Neuronal stem cell (in vitro differentiated cells): ENCODE measurements around the gene RAPGEF1.

Experiments used
- DNase-seq: peaks from one replicate; pipeline ENCODE4 v3.0.0-alpha.2; 2013; ENCODE audit warnings: low spot score
- H2AFZ ChIP-seq: one replicate; pipeline ENCODE4 v1.6.1; 2013; ENCODE audit warnings: mild to moderate bottlenecking, low read length, inconsistent platforms
- H2AK5ac ChIP-seq: 2 replicates; pipeline ENCODE4 v1.6.1; 2013; ENCODE audit warnings: low read depth, mild to moderate bottlenecking, inconsistent platforms, low read length, moderate library complexity, mixed read lengths
- H2BK120ac ChIP-seq: 2 replicates; pipeline ENCODE4 v1.6.1; 2013; ENCODE audit warnings: low read depth, mild to moderate bottlenecking, inconsistent platforms, low read length, moderate library complexity, mixed read lengths
- H2BK12ac ChIP-seq: one replicate; pipeline ENCODE4 v1.6.1; 2013; ENCODE audit warnings: low read length, inconsistent platforms
- H2BK15ac ChIP-seq: 2 replicates; pipeline ENCODE4 v1.6.1; 2013; ENCODE audit warnings: mild to moderate bottlenecking, low read length, inconsistent platforms, mixed read lengths
- H2BK5ac ChIP-seq: one replicate; pipeline ENCODE4 v1.6.1; 2013; ENCODE audit warnings: inconsistent platforms, mild to moderate bottlenecking, low read length, moderate library complexity
- H3K14ac ChIP-seq: one replicate; pipeline ENCODE4 v1.6.1; 2013; ENCODE audit warnings: low read length, inconsistent platforms
- H3K18ac ChIP-seq: 2 replicates; pipeline ENCODE4 v1.6.1; 2013; ENCODE audit warnings: low read length, inconsistent platforms
- H3K23ac ChIP-seq: 2 replicates; pipeline ENCODE4 v1.6.1; 2013; ENCODE audit warnings: low read depth, mild to moderate bottlenecking, mixed read lengths, low read length, inconsistent platforms; ENCODE audit not compliant: poor library complexity
- H3K27ac ChIP-seq: replicated peaks from 3 replicates; pipeline ENCODE4 v1.5.1; 2013; ENCODE audit warnings: low read length, inconsistent platforms
- H3K27me3 ChIP-seq, 3 experiments: 2 replicates each; pipeline ENCODE4 v1.6.1; 2013; ENCODE audit warnings: low read length in 3 of 3, mild to moderate bottlenecking in 2 of 3, inconsistent platforms in 1 of 3, low read depth in 1 of 3, mixed read lengths in 1 of 3, moderate library complexity in 1 of 3; ENCODE audit not compliant: control insufficient read depth in 3 of 3, insufficient read depth in 3 of 3
- H3K36me3 ChIP-seq, 2 donors: replicated peaks in 1 of 2; 2 replicates each; pipeline ENCODE4 v1.6.1; 2013; ENCODE audit warnings: low read length in 2 of 2; ENCODE audit not compliant: control insufficient read depth in 2 of 2, insufficient read depth in 2 of 2
- H3K4ac ChIP-seq: 2 replicates; pipeline ENCODE4 v1.6.1; 2013; ENCODE audit warnings: inconsistent platforms, mild to moderate bottlenecking, low read length, moderate library complexity
- H3K4me1 ChIP-seq, 2 donors: 1 replicate in 1 of 2; 2 replicates in 1 of 2; pipeline ENCODE4 v1.6.1; 2013; ENCODE audit warnings: low read length in 2 of 2, low read depth in 1 of 2; ENCODE audit not compliant: control insufficient read depth in 2 of 2, insufficient read depth in 1 of 2
- H3K4me2 ChIP-seq: one replicate; pipeline ENCODE4 v1.6.1; 2013; ENCODE audit warnings: mild to moderate bottlenecking, low read length, inconsistent platforms; ENCODE audit not compliant: insufficient read depth, poor library complexity, severe bottlenecking
- H3K4me3 ChIP-seq, 2 donors: 2 replicates each; pipeline ENCODE4 v1.5.1; 2013; ENCODE audit warnings: low read length in 2 of 2, mild to moderate bottlenecking in 2 of 2, inconsistent platforms in 1 of 2, moderate library complexity in 1 of 2
- H3K79me1 ChIP-seq: one replicate; pipeline ENCODE4 v1.6.1; 2013; ENCODE audit warnings: low read depth, mild to moderate bottlenecking, inconsistent platforms, low read length, moderate library complexity
- H3K9ac ChIP-seq: one replicate; pipeline ENCODE4 v1.6.1; 2013; ENCODE audit warnings: mild to moderate bottlenecking, low read depth, low read length, inconsistent platforms; ENCODE audit not compliant: poor library complexity
- H3K9me3 ChIP-seq, 2 donors: replicated peaks in 1 of 2; 2 replicates each; pipeline versions ENCODE3 to v1.6.1; 2013; ENCODE audit warnings: low read length in 2 of 2, mild to moderate bottlenecking in 2 of 2, inconsistent platforms in 1 of 2, low read depth in 1 of 2, mixed read lengths in 1 of 2, moderate library complexity in 1 of 2; ENCODE audit not compliant: control insufficient read depth in 2 of 2, insufficient read depth in 1 of 2
- H4K8ac ChIP-seq: one replicate; pipeline ENCODE4 v1.6.1; 2013; ENCODE audit warnings: low read depth, mild to moderate bottlenecking, inconsistent platforms, low read length, moderate library complexity
- H4K91ac ChIP-seq: one replicate; pipeline ENCODE4 v1.6.1; 2013; ENCODE audit warnings: low read length, low read depth, mild to moderate bottlenecking, inconsistent platforms; ENCODE audit not compliant: poor library complexity
- WGBS, 2 donors: extraction: QIAGEN DNeasy Blood & Tissue Kit; methylation state at CpG; one replicate each; pipeline ENCODE4 v1.1.7; 2013; ENCODE audit warnings: missing lambda C conversion rate in 2 of 2, mixed read lengths in 1 of 2; ENCODE audit not compliant: insufficient read length in 2 of 2, insufficient replicate concordance in 1 of 2; ENCODE audit errors: extremely low coverage in 2 of 2; 5-methylcytosine and 5-hydroxymethylcytosine counted together

RAPGEF1 gene

GRCh38 chr9:131752231-131752884 is 12.5 kb upstream of the RAPGEF1 start:
- Histone ChIP-seq H3K27me3 (no peaks in the 10 kb centered on the region), H3K14ac (no peak overlapping the region), H3K79me1 (no peaks in the 10 kb centered on the region), H2BK5ac (no peak overlapping the region), H2BK120ac (no peak overlapping the region), H3K4me2 (no peak overlapping the region), H3K4me1 (no peaks in the 10 kb centered on the region), H3K23ac (no peak overlapping the region), H4K8ac (no peak overlapping the region), H3K9ac (no peak overlapping the region), H3K9me3 (no peaks in the 10 kb centered on the region), H3K18ac (no peak overlapping the region), H3K4me3 (no peak overlapping the region), H2AK5ac (no peak overlapping the region), H2AFZ (no peak overlapping the region), H2BK12ac (no peak overlapping the region), H3K4ac (no peak overlapping the region), H2BK15ac (no peak overlapping the region), H3K36me3 (no peaks in the 10 kb centered on the region), H4K91ac (no peak overlapping the region), H3K27ac (no peak overlapping the region)
- no CpG with 5 or more reads among the region's 4 CpGs for WGBS, 2 donors
- DNase-seq, result no peak

DNA sequence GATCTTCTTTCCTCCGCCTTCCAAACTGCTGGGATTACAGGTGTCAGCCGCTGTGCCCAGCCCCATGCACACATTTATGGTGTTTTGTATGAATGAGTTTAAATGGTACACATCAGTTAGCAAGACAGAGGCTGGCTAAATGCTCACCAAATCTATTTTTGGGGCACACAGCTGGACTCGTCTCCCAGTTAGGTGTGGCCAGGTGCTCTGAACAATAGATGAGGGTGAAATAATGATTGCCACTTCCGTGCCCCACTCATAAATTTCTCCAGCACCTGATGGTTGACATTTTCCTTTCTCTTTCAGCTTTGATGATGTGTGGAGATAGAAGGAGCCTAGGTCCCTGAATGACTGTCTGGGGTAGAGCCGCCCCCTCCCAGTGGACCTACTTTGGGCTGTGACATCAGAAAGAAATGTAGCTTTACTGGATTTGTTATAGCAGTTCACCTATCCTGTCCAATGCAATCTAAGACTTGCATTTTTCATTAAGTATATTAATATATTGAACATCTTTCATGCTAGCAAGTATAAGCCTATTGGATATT is 8.6 kb upstream of the RAPGEF1 start:
- H3K79me1 ChIP-seq, result no peaks in the 10 kb centered on the region
- no peak overlapping the region for H3K23ac ChIP-seq
- H2BK15ac ChIP-seq, result no peak overlapping the region
- H3K4me1 ChIP-seq, result peaks cover 0 to 4% of the 10 kb centered on the region in 2 donors
- no peak overlapping the region for H2BK120ac ChIP-seq
- H3K4ac ChIP-seq, result no peak overlapping the region
- no peaks in the 10 kb centered on the region for H3K36me3 ChIP-seq
- no peak overlapping the region for H3K18ac ChIP-seq
- no peak for DNase-seq
- no peak overlapping the region for H2AFZ ChIP-seq
- no peak overlapping the region for H3K9ac ChIP-seq
- H4K8ac ChIP-seq, result no peak overlapping the region
- no CpG with 5 or more reads among the region's 5 CpGs for WGBS, 2 donors
- no peak overlapping the region for H4K91ac ChIP-seq
- H3K4me2 ChIP-seq, result no peak overlapping the region
- no peaks in the 10 kb centered on the region for H3K27me3 ChIP-seq
- H3K4me3 ChIP-seq, result no peak overlapping the region
- H3K9me3 ChIP-seq, result no peaks in the 10 kb centered on the region
- no peak overlapping the region for H2BK12ac ChIP-seq
- H2BK5ac ChIP-seq, result no peak overlapping the region
- no peak overlapping the region for H2AK5ac ChIP-seq
- H3K27ac ChIP-seq, result no peak overlapping the region
- H3K14ac ChIP-seq, result no peak overlapping the region

DNA sequence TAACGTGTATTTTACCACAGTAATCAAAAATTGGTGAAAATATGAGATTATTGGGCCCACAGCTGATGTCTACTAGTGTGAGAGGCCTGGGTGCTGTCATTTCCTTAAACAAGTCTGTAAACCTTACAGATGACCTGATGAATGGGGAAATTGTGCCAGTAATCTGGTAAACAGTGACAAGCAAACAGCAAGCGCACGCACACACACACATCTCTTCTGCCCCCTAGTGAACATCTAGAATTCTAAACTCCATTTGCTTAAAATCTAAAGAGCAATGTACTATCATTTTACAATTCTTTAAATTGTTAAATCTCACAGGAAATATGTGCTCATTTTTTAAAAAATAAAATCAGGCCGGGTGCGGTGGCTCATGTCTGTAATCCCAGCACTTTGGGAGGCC is 7.5 kb upstream of the RAPGEF1 start:
- H3K9ac ChIP-seq, result no peak overlapping the region
- no peak for DNase-seq
- no peak overlapping the region for H4K8ac ChIP-seq
- no peak overlapping the region for H2BK15ac ChIP-seq
- WGBS, 2 donors, result no CpG with 5 or more reads among the region's 5 CpGs
- no peak overlapping the region for H2BK12ac ChIP-seq
- no peak overlapping the region for H3K4ac ChIP-seq
- no peak overlapping the region for H2AFZ ChIP-seq
- H2BK5ac ChIP-seq, result no peak overlapping the region
- H3K4me2 ChIP-seq, result no peak overlapping the region
- H3K4me1 ChIP-seq, result peaks cover 0 to 4% of the 10 kb centered on the region in 2 donors
- H3K4me3 ChIP-seq, result no peak overlapping the region
- H4K91ac ChIP-seq, result no peak overlapping the region
- no peaks in the 10 kb centered on the region for H3K36me3 ChIP-seq
- no peaks in the 10 kb centered on the region for H3K9me3 ChIP-seq
- H3K23ac ChIP-seq, result no peak overlapping the region
- H2AK5ac ChIP-seq, result no peak overlapping the region
- no peaks in the 10 kb centered on the region for H3K27me3 ChIP-seq
- H3K79me1 ChIP-seq, result no peaks in the 10 kb centered on the region
- H3K14ac ChIP-seq, result no peak overlapping the region
- H3K18ac ChIP-seq, result no peak overlapping the region
- no peak overlapping the region for H2BK120ac ChIP-seq
- H3K27ac ChIP-seq, result no peak overlapping the region

DNA sequence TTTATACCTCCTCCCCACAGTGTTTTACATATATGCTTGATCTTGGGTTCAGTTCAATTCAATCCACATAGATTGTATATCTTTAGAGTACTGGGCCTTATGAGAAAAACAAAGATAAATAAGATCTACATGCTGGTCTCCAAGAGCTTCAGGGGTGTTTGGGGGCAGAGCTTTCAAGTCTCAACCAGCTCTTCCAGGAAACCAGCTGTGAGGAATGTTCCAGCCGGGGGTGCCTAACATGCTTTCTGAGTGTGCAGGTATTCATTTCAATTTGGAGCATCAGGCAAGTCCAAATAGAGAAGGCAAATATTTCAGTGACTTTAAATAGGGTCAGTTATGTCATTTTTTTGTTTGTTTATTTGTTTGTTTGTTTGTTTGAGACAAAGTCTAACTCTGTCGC is 5.7 kb upstream of the RAPGEF1 start:
- H2BK12ac ChIP-seq, result no peak overlapping the region
- H2AFZ ChIP-seq, result no peak overlapping the region
- no peak overlapping the region for H2BK15ac ChIP-seq
- no peak overlapping the region for H4K91ac ChIP-seq
- H3K79me1 ChIP-seq, result no peaks in the 10 kb centered on the region
- H3K4me3 ChIP-seq, result no peak overlapping the region
- H3K18ac ChIP-seq, result no peak overlapping the region
- H3K9ac ChIP-seq, result no peak overlapping the region
- no peak for DNase-seq
- no peak overlapping the region for H3K27ac ChIP-seq
- H3K9me3 ChIP-seq, result peaks cover 0 to 4% of the 10 kb centered on the region in 2 donors
- H3K27me3 ChIP-seq, result no peaks in the 10 kb centered on the region
- H3K4me1 ChIP-seq, result peaks cover 0 to 4% of the 10 kb centered on the region in 2 donors
- H3K23ac ChIP-seq, result no peak overlapping the region
- no peak overlapping the region for H2AK5ac ChIP-seq
- no peaks in the 10 kb centered on the region for H3K36me3 ChIP-seq
- no peak overlapping the region for H3K14ac ChIP-seq
- H2BK5ac ChIP-seq, result peak overlapping the region; percentile 29
- H3K4me2 ChIP-seq, result no peak overlapping the region
- H4K8ac ChIP-seq, result no peak overlapping the region
- no peak overlapping the region for H3K4ac ChIP-seq
- H2BK120ac ChIP-seq, result no peak overlapping the region
- WGBS, 2 donors, result no CpG with 5 or more reads among the region's 2 CpGs
